HG03108 (cell line): Measurements from ENCODE around the gene ICA1L.
"Not testable (repeated sequence)": the region's sequence is repeated elsewhere in the genome, so short reads cannot be mapped to it uniquely, and the experiment has no call there.

Experiments
- ATAC-seq: cut with Tn5 transposase; IDR thresholded peaks from one replicate; pipeline ENCODE4 v1.9.1; 2021; ENCODE audit warnings: moderate library complexity; ENCODE audit not compliant: unreplicated experiment

The ICA1L gene

DNA sequence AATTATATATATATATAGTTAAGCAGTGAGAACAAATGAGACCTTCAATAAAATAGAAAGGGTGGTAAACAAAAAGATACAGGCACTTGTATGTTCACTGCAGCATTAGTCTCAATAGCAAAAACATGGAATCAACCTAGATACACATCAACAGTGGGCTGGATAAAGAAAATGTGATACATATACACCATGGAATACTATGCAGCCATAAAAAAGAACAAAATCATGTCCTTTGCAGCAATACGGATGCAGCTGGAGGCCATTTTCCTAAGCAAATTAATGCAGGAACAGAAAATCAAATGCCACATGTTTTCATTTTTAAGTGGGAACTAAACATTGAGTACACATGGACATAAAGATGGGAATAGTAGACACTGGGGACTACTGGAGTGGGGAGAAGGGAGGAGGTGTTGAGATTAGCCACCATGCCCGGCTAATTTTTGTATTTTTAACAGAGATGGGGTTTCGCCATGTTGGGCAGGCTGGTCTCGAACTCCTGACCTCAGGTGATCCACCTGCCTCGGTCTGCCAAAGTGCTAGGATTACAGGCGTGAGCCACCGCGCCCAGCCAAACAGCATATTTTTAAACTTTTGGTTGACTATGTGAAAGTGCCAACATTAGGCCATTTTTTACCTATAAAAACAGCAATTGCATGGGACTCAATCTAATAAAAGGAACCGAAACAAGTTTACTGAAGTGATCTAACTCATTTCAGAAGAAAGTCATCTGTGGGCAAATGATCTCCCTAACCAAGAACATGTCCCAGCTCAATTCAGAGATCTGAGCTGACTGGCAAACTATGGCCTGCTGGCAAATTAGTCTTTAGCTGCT, 23.7 kb downstream of the ICA1L start:
- ATAC-seq = peak; percentile 79

DNA sequence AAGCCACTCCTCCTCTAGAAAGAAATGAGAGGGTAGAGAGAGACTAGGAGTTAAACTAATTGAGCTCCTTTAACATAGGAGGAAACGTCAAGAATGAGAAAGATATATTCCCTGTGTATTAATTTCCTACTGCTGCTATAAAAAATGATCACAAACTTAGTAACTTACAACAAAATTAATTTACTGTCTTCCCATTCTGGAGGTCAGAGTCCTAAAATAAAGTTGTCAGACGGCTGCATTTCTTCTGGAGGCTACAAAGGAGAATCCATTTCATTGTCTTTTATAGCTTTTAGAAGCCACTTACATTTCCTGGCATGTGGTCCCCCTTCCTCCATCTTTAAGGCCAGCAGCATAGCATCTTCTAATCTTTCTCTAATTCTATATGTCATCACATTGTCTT, 26.9 kb downstream of the ICA1L start:
- ATAC-seq = no peak

DNA sequence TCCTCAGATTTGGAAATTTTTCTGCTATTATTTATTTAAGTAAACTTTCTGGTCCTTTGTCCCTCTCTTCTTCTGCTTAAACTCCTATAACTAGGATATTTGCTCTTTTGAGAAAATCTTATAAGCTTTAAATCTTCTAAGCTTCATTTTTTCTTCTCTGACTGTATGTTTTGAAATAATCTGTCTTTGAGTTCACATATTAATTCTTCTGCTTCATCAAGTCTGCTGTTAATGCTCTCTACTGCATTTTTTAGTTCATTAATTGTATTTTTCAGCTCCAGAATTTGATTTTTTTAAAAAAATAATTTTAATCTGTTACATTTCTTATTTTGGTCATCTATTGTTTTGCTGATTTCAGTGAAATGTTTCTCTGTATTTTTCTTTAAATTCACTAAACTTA, 28.9 kb downstream of the ICA1L start:
- ATAC-seq = no peak

DNA sequence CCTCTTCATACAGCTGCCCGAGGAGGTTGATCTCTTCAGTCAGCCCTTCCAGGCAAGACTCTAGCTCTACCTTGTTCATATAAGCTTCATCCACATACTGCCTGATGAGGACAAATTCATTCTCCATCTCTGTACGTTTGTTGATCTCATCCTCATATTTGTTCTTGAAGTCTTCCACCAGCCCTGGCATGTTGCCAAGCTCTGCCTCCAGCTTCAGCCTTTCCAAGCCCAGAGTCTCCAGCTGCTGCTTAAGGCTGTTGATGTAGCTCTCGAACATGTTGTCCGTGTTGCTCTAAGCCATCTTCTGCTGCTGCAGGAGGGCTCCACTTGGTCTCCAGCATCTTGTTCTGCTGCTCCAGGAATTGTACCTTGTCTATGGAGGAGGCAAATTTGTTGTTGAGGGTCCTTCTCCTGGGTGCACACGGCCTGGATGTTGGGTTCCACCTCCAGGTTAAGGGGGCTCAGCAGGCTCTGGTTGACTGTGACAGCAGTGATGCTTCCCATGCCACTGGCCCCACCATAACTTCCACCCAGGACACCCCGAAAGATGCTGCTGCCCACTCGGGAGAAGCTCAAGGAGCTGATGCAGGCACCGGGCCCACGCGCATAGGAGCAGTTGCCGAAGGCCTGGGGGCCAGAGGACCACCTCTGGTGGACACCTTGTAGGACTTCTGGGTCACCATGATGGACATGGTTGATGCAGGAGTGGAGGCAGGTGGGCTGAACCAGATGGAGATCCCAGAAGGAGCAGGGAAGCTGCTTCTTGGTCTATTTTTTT, 30.3 kb downstream of the ICA1L start:
- no peak for ATAC-seq

DNA sequence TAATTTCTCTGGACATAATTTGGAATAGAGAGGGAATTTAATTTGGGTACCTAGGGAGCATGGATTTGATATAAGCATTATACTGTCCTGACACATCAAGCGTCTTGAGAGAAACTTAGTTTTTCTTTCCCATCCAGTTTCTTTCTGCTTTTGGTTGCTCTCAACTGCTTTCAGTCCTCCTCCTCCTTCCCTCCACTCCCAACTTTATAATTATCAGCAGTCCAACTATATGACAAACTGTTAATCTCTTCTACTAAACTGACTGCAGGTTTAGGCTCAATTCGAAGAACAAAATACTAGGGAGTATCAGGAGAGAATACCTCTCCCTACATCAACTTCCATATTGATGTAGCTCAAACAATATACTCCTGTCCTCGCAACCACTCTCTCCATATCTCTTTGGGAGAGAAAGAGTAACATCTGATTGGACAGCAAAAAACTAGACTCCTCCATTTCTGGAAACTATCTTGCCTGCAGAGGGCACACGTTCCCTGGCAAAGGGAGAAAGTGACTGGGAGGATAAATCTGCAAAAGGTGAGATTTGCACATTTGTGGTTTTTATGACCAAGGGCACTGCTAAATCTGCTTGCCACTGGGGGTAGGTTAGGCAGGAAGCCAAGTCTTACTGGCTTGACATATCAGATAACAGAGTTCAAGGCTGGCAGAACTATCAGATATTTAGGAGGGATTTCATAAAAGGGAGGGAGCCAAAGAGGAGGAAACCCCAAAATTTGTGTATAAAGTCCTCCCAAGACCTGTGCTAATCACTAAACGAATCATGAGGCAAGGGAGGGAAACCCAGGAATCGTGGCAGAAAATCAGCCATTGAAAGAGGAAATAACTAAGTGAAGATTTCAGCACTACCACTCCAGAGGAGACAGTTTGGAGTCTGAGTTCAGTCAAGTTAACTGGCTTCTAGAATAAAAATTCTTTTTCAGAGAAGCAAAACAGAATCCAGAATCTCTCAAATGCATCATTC, 40.0 kb downstream of the ICA1L start:
- peak; percentile 50 for ATAC-seq

DNA sequence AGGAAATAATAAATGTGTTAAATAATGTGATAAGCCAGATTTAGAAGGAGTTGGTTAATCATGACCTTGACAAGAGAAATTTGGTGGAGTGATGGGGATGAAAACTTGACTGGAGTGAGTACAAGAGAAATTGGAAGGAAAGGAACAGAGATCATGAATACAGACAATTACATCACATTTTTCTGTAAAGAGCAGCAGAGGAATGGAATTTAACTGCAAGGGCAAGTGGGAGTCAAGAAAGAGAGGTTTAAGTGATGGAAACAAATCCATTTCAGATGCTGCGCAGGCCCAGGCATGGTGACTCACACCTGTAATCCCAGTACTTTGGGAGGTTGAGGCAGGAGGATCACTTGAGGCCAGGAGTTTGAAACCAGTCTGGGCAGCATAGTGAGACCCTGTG, 46.7 kb downstream of the ICA1L start:
- ATAC-seq = no peak

DNA sequence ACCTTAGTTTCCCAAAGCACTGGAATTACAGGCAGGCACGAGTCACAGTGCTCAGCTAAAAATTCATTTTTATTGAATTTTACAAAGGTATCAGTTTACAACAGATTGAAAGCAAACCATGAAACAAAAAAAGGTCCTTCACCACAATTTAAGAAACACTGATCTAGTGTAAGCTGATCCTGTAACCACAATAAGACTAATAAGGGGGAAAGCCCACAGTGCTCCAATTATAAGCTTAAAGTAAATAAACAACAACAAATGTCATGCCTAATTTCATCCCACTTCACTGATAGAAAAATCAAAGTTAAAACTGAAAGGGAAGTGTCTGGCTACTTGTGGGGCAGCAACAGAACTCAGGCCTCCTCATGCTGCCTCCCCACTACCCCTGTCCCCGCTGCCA, 49.2 kb downstream of the ICA1L start:
- ATAC-seq = no peak

DNA sequence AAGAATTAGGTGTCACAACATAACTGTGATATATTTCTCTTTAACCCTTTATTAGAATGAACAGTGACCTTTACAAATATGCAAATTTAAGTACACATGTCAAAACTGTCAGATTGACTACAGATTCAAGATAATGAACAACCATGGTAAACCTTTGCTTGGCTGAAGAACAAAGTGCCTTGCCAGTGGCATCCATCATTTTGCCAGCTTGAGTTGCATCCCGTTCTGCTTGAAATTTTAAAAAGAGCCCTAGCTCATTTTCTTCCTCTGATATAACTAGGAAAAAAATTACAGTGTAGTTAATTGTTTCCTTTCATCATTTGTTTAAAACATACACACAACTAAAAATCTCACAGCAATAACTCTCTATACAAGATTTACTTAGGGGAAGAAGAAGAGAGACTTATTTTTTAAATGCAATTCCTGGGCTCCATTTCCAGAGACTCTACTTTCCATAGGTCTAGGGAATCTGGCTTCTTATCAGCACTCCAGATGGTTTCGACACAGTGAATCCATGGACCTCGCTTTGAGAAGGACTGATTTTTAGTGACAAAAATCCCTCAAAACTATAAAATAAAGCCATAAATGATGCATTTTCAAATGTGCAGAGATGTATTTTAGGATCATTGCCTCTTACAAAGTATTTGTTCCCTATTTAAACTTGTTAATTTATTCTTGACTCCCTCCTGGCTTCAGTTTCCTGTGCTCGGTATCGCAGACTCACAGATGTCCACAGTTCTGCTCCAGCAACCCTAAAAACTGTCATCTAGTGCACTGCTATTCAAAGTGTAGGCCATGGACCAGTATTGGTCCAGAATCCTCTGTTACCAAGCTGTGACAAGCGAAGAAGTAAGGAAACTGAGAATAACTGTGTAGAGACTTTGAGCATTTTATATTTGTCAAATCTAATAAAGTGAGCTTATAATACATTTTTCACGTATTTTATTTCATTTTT, 50.1 kb downstream of the ICA1L start:
- ATAC-seq = no peak

DNA sequence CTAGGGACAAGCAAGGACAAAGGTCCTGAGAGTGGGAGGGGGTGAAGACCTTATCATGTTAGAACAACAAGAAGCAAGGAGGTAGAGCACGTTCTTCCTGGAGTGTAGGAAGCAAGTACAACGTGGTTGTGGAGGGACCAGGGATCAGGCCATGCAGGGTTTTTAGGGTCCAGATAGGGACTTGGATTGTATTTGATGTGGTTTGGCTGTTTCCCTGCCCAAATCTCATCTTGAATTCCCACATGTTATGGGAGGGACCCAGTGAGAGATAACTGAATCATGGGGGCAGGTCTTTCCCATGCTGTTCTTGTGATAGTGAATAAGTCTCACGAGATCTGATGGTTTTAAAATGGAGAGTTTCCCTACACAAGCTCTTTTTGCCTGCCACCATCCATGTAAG, 53.2 kb downstream of the ICA1L start:
- no peak for ATAC-seq

DNA sequence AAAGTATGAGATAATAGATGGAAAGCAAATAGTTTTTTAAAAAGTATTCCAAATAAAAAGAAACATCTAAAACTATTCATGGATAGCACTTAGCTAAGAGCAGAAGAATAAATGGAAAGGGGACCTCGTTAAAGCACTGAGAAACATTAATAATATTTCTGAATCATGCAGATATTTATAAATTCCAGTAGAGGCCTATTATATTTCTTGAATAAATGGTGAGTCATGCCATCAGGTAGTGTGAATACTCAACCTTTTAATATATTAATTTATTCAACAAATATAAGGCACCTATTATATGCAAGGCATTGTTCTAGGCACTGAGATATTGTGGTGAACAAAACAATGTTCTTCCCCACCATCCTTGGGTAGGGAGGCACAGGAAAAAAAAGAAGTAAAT, 53.8 kb downstream of the ICA1L start:
- no peak for ATAC-seq

DNA sequence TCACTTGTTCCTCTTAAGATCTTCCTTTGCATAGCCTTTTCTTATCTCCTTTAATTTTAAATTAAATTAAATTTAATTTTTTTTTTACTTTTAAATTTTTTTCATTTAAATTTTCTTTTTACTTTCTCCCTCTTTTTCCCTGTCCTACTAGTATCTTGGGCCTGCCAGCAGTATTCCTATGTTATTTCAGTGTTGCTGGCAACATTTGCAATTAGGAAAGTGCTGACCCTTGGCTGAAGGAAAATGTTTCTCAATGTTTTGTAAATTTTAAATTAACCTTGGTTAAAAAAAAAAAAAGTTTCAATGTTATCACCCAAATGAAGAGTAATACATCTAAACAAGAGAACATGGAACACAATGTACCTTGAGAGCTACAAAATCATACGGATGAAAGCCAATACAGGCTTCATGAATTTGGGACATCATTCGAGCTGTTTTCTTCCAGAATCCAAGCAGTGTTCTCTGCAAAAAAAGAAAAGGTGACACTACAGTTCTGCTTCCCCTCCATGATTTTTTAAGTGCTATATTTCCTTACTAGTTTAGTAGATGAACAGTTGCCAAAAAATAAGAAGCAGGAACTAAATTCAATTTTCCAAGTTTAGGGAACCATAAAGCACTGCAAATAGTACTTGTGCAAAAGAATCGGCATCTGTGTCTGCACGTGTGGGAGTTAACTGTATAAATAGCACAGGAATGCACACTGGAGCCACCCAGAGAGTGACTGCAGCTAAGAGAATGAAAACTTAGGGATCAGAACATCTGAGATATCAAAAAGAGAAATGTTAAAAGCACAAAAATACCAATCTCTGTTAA, 55.8 kb downstream of the ICA1L start:
- ATAC-seq = no peak

DNA sequence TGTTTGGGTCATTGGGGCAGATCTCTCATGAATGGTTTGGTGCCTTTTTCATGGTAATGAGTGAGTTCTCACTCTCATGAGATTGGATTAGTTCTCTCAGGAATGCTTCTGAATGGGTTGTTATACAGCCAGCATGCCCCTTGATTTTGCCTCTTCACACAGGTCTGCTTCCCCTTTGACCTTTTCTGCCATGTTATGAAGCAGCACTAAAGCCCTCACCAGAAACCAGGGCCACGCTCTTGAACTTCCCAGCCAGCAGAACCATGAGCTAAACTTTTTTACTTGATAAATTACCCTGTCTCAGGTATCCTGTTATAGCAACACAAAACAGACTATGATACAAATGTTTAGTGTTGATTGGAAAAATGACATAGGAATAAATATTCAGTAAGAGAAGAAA, 57.3 kb downstream of the ICA1L start:
- ATAC-seq = no peak

DNA sequence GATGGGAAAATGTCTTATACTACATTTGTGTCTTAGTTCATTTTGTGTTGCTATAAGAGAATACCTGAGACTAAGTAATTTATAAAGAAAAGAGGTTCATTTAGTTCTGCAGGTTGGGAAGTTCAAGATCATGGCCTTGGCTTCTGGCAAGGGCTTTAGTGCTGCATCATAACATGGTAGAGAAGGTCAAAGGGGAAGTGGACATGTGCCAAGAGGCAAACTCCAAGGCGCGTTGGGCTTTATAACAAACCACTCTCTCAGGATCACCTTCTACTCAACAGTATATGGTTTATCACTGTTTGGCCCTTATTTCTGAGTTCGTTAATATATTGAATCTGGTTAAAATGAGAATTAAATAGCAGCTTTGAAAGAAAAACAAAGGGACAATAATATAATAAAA, 58.2 kb downstream of the ICA1L start:
- no peak for ATAC-seq

DNA sequence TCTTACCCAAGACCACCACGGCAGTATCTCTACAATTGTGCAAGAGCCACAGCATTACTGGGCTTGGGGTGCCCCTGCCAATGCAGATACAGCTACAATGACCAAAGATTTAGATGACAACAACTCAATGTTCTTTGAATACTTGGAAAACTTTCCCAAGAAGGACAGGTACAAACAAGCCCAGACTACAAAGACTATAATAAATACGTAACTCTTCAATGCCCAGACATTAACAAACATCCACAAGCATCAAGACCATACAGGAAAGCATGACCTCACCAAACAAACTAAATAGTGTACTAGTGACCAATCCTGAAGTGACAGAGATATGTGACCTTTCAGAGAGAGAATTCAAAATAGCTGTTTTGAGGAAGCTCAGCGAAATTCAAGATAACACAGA, 62.8 kb downstream of the ICA1L start:
- no peak for ATAC-seq

DNA sequence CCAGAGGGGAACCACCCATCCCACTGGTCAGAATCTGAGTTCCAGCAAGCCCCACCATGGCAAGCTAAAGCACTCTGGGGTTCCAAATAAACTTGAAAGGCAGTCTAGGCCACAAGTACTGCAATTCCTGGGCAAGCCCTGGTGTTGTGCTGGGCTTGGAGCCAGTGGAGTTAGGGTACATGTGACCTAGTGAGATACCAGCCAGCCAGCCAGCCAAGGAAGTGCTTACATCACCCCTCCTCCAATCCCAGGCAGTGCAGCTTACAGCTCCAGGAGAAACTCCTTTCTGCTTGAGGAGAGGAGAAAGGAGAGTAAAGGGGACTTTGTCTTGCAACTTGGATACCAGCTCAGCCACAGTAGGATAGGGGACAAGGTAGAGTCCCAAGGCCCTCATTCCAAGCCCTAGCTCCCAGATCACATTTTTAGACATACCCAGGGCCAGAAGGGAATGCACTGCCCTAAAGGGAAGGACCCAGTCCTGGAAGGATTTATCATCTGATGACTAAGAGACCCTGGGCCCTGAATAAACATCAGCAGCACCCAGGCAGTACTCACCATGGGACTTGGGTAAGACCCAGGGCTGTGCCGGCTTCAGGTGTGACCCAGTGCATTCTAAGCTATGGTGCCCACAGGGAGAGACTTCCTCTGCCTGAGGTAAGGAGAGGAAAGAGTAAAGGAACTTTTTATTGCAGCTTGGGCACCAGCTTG, 64.0 kb downstream of the ICA1L start:
- ATAC-seq = not testable (repeated sequence)

DNA sequence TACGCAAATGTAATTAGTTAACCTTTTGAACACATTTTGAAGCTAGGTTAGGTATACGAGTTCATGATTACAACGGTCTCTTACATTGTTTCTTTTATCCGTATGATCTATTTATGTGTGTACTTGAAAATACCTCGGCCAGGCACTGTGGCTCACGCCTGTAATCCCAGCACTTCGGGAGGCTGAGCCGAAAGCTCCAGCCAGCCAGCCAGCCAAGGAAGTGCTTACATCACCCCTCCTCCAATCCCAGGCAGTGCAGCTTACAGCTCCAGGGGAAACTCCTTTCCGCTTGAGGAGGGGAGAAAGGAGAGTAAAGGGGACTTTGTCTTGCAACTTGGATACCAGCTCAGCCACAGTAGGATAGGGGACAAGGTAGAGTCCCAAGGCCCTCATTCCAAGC, 65.7 kb downstream of the ICA1L start:
- not testable (repeated sequence) for ATAC-seq

DNA sequence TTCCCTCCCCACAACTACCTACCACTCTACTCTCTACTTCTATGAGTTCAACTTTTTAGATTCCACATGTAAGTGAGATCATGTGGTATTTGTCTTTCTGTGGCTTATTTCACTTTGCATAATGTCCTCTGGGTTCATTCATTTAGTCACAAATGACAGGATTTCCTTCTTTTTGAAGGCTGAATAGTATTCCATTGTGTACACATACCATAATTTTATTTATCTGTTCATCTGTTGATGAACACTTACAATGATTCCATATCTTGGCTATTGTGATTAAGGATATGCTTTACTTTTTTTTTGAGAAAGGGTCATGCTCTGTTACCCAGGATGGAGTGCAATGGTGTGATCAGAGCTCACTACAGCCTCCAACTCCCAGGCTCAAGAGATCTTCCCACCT, 73.6 kb downstream of the ICA1L start:
- no peak for ATAC-seq

DNA sequence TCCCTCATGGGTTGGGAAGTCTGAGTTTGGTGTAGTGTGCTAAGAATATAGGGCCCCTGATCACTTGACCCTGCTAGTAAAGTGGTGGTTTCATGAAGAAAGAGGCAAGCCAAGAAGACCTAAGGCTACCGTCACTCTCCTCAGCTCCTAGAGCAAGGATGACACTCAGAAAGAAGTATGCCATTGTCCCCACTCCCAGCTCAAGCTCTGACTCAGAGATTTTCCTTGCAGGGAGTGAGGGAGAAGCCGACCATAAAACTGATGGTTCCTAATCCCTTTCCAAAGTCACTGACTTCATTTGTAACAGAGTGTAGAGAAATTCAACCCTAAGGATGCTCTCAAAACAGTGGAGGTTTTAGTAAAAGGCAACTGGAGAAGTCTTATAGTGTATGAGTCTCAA, 80.9 kb downstream of the ICA1L start:
- ATAC-seq = no peak

DNA sequence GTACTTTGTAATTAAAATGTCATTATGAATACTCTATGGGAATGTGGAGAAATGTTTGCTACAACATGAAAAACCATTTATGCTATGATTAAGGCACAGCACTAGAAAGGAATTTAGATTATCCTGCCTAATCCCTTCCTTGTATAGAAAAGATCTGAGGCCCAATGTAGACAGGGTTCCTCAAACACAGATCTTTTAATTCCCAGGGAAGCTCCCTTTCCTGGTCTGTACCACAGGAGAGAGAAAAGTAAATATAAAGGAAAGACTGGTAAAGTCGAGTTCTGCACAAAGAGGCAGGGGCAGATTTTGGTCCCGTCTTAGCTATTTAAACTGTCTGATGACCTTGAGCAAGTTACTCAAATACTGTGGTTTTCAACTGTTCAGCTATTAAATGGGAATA, 84.7 kb downstream of the ICA1L start:
- ATAC-seq = no peak
